Neutrophil (primary cell): Measurements from ENCODE around the gene SCG3.

Source experiments
- H3K27ac ChIP-seq: fragments of 200-600 bp; sonication (generic); 2 replicates; pipeline ENCODE4 v1.5.1; 2016; ENCODE audit warnings: mild to moderate bottlenecking, moderate library complexity
- H3K27me3 ChIP-seq: fragments of 200-600 bp; sonication (generic); 2 replicates; pipeline ENCODE4 v1.6.0; 2016; ENCODE audit warnings: mild to moderate bottlenecking
- H3K36me3 ChIP-seq: fragments of 200-600 bp; sonication (generic); 2 replicates; pipeline ENCODE4 v1.5.1; 2017
- H3K4me1 ChIP-seq, 2 experiments: fragments of 200-600 bp in 1 of 2; sonication (generic) in 1 of 2; 1 replicate in 1 of 2; 2 replicates in 1 of 2; pipeline versions ENCODE4 v1.5.1 to v1.6.1; 2013 to 2016; ENCODE audit warnings: low read depth in 1 of 2, low read length in 1 of 2, mild to moderate bottlenecking in 1 of 2, moderate library complexity in 1 of 2; ENCODE audit not compliant: control insufficient read depth in 1 of 2, insufficient read depth in 1 of 2
- H3K4me3 ChIP-seq, 2 experiments: fragments of 200-600 bp in 1 of 2; sonication (generic) in 1 of 2; 1 replicate in 1 of 2; 2 replicates in 1 of 2; pipeline ENCODE4 v1.5.1; 2013 to 2016; ENCODE audit warnings: low read depth in 1 of 2, low read length in 1 of 2, mild to moderate bottlenecking in 1 of 2, moderate library complexity in 1 of 2
- H3K9me3 ChIP-seq: fragments of 200-600 bp; sonication (generic); 2 replicates; pipeline ENCODE4 v1.5.1; 2016
- TF ChIP-seq, protein P1 (sequence below): fragments of 200-600 bp; sonication (generic); IDR thresholded peaks from 2 replicates; pipeline ENCODE4 v1.5.1; 2016; ENCODE audit warnings: antibody characterized with exemption

SCG3 gene

DNA sequence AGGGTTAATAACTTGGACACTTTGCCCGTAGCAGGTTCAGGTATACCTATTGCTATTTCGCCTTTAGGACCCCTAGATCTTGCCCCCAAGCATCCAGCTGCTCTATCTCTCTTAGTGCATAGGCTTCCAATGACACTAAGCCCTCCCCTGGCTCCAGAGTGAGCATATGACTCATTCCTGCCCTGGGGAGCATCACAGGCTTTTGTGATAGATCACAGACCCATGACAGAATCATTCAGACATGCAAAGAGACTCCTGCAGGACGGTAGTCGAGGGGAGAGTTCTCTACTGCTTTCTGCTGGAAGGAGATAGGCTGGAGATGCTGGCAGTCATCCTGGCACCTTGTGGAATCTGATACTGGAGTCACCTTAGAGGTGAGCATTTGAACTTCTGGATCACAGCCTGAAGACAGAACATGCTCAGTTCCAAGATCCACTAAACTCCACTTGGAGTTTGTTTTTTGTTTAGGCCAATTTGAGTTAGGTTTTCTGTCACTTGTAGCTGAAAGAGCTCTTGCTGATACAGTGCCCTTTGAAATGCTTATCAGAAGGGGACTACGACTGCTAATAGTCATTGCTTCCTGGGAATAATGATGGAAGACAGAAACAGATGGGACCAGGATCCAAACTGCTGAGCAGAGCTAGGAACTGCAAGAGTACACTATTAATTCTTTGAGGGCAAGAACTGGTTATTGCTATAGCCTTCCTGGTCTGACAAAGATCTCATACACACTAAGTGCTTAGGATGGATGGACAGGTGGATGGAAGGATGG, 45.2 kb downstream of the SCG3 start:
- H3K4me1 ChIP-seq = peaks cover 15 to 16% of the 10 kb centered on the region in 2 experiments
- peak overlapping the region; percentile 38 for H3K27ac ChIP-seq
- no peak overlapping the region for H3K4me3 ChIP-seq
- peaks cover 4% of the 10 kb centered on the region for H3K36me3 ChIP-seq
- no peaks in the 10 kb centered on the region for H3K27me3 ChIP-seq
- no peaks in the 10 kb centered on the region for H3K9me3 ChIP-seq
- TF ChIP-seq, protein P1, sequence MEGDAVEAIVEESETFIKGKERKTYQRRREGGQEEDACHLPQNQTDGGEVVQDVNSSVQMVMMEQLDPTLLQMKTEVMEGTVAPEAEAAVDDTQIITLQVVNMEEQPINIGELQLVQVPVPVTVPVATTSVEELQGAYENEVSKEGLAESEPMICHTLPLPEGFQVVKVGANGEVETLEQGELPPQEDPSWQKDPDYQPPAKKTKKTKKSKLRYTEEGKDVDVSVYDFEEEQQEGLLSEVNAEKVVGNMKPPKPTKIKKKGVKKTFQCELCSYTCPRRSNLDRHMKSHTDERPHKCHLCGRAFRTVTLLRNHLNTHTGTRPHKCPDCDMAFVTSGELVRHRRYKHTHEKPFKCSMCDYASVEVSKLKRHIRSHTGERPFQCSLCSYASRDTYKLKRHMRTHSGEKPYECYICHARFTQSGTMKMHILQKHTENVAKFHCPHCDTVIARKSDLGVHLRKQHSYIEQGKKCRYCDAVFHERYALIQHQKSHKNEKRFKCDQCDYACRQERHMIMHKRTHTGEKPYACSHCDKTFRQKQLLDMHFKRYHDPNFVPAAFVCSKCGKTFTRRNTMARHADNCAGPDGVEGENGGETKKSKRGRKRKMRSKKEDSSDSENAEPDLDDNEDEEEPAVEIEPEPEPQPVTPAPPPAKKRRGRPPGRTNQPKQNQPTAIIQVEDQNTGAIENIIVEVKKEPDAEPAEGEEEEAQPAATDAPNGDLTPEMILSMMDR = no peak

DNA sequence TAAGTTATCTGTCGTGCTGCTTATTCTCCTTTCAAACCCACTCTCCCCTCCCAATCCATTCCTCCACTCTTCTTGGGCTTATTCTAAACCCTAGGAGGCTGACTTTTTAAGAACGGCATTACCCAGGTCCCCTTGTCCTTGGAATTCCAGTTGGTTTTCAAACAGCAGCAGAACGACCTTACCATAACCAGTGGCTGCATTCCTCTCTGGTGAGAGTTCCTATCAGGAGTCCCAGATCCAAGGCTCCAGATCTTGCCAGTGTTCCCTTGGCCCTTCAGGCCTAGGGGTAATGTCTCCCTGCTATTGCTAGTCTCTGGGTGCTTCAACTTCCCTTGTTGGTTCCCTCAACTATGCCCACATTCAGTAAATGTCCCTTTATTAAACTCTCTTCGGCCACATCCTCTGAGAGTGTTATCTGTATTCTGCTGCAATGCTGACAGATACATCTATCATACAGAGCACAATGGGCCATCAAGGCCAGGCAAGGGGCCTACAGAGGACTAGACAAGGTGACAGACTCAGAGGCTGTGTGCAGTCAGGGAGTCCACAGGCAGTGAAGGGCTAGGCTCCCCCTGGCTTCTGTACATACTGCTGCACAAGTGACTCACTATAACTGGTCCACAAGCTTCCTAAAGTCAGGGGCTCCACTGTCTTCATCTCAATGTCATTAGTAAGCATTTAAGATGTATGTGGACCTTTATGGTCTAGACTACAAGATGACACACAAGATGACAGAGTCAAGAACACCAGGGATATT, 46.0 kb downstream of the SCG3 start:
- peak overlapping the region; percentile 33 for H3K27ac ChIP-seq
- H3K4me1 ChIP-seq = peaks cover 23 to 24% of the 10 kb centered on the region in 2 experiments
- peaks cover 4% of the 10 kb centered on the region for H3K36me3 ChIP-seq
- TF ChIP-seq, protein P1 = no peak
- no peaks in the 10 kb centered on the region for H3K9me3 ChIP-seq
- H3K27me3 ChIP-seq = no peaks in the 10 kb centered on the region
- no peak overlapping the region for H3K4me3 ChIP-seq

DNA sequence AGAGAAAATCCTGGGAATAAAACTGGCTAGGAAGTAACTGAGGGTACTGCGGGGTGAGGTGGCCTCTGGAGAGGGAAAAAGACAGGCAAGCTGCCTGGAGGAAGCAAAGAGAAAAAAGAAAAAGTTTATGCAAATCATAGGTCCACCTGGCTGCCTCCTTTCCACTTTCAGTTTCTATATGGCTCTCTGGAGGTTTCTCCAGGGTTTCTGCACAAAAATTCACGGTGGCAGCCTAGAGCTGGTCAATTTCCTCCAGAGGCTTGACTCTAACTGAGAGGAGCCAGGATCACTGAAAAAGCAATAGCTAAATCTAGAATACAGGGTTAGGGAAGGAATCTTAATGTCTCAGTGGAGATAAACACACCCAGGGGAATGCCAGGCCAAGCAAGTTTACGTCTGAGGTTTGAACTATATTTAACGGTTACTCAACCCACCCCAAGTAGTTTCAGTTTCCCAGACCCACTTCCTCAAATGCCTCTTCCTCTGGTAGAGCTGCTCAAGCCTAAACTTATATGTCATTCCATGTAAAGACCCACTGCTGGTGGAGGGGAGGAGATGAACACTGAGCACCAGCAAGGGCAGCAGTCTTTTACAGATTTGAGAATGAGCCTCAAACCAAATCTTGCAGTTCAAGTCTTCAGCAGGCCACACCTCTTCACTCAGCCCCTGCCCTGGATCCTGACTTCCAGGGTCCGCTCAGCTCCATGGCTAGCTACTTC, 50.4 kb downstream of the SCG3 start:
- H3K4me1 ChIP-seq = peaks cover 50 to 55% of the 10 kb centered on the region in 2 experiments
- TF ChIP-seq, protein P1 = no peak
- H3K27me3 ChIP-seq = no peaks in the 10 kb centered on the region
- no peaks in the 10 kb centered on the region for H3K36me3 ChIP-seq
- peak overlapping the region; percentile 96 for H3K27ac ChIP-seq
- peak overlapping the region; percentile 68 to 74 for H3K4me3 ChIP-seq
- no peaks in the 10 kb centered on the region for H3K9me3 ChIP-seq

DNA sequence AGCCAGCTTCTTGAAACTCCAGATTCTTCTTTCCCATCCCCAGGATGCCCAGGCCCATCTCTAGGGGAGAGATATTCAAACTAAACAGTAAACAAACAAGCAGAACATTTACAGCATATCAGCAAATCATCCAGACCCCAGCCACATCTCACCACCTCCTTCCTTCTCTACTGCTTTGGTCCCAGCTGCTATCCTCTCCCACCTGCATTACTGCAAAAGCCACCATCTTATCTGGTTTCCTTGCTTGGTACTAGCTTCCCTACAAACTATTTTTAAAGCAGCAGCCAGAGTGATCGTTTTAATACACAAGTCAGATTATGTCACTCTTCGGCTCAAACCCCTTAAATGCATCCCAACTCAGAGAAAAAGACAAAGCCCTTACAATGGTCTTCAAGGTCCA, 51.3 kb downstream of the SCG3 start:
- Histone ChIP-seq H3K27me3 (no peaks in the 10 kb centered on the region), H3K36me3 (no peaks in the 10 kb centered on the region), H3K4me3 (peak overlapping the region in 1 of 2 experiments; percentile 74), H3K9me3 (no peaks in the 10 kb centered on the region), H3K4me1 (peaks cover 53 to 58% of the 10 kb centered on the region in 2 experiments), H3K27ac (peak overlapping the region; percentile 96)
- TF ChIP-seq, protein P1 = no peak

DNA sequence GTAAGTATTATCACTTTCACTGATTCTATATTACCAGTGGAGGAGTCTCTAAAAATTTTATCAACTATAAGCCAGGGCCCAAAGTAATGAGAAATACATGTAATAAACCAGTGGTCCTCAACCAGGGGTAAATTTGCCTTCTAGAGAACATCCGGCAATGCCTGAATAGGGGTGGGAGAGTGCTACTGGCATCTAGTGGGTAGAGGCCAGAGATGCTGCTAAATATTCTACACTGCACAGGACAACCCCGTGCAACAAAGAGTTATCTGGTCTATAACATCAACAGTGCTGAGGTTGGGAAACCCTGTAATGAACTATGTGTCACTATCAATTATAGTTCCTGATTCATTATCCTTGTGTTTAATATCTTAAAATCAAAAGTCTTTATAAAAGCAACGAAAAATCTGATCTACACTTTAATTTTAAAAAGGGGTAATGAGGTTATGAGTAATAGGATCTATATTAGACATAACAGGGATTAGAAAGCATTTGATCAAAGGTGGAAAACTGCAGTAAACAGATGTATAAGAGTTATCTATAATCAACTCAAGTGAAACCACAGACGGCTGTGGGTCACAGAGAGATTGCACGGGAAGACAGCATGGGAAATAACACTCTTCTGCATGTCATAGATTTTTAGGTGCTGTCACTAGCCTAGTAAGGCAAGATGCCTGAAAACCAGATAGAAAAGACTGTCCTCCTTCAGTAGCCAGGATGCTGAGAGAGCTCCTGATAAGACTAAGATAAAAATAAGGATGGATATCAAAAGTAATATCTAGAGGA, 54.1 kb downstream of the SCG3 start:
- Histone ChIP-seq H3K36me3 (no peaks in the 10 kb centered on the region), H3K4me1 (peaks cover 53 to 59% of the 10 kb centered on the region in 2 experiments), H3K27ac (peak overlapping the region; percentile 86), H3K9me3 (no peaks in the 10 kb centered on the region), H3K27me3 (no peaks in the 10 kb centered on the region), H3K4me3 (peak overlapping the region; percentile 72 to 88)
- TF ChIP-seq, protein P1 = no peak
